Eye (tissue), 1 donor: ENCODE results near the gene VKORC1L1.
A peak's percentile ranks its signal among the peaks of the same experiment; 100 is the strongest.
"Not testable (repeated sequence)": the region's sequence is repeated elsewhere in the genome, so short reads cannot be mapped to it uniquely, and the experiment has no call there.

ENCODE experiments used
- DNase-seq: peaks from one replicate; pipeline ENCODE4 v3.0.0-alpha.2; 2015

VKORC1L1 gene

DNA sequence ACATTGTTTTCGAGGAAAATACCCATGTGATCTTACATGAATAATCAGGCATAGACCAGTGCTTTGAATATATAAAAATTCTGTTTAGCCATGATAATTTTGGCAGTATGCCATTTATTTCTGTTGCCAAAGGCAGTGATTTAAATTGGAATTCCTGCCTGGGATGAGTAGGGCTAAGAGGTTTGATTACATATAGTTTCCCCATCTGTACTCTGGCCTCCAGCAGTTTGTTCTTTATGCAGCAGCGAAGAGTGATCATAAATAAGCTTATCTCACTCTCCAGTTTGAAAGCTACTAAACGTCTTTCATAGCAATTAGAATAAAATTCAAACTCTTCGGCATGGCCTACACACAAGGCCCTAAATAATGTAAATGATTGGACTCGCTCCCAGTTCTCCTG lies 72.9 kb downstream of the VKORC1L1 start:
- DNase-seq = not testable (repeated sequence)

DNA sequence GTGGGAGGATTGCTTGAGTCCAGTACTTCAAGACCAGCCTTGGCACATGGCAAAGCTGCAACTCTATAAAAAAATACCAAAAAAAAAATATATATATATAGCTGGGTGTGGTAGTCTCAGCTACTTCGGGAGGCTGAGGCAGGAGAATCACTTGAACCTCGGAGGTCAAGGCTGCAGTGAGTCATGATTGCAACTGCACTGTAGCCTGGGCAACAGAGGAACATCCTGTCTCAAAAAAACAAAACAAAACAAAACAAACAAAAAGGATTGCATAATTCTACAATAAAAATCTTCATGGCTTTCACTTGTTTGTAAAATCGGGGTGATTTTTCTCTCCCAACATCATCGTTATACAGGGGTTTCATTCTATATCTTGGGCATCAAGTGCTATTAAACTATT lies 74.0 kb downstream of the VKORC1L1 start:
- DNase-seq = no peak

DNA sequence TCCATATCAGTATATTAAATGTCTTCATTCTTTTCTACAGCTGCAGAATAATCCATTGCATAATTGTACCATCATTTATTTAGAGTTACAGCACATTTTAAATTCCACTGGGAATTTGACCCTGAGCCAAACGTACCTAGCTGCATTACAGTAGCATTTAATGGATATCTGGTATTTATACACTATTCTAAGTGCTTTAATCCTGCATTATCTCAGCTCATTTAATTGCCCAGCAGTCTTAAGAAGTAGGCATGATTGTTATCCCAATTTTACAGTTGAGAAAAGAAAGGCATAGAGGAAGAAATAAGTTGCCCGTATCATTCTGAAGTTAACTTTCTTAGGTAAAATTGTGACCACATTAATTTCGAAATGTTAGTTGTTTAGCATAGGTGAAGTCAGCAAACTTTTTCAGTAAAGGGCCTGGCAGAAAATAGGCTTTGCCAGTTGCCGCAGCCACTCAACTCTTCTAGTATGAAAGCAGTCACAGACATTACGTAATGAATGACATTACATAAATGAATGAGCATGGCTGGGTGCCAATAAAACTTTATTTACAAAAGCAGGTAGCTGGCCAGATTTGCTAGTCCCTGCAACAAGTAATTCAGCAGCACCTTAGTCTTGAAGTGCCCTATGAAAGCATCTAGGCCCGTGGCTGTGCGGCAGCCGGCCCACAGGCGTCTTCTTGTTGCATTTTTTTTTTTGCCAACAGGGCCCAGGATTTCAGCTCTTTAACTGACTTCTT lies 79.1 kb downstream of the VKORC1L1 start:
- DNase-seq = peak; percentile 7

DNA sequence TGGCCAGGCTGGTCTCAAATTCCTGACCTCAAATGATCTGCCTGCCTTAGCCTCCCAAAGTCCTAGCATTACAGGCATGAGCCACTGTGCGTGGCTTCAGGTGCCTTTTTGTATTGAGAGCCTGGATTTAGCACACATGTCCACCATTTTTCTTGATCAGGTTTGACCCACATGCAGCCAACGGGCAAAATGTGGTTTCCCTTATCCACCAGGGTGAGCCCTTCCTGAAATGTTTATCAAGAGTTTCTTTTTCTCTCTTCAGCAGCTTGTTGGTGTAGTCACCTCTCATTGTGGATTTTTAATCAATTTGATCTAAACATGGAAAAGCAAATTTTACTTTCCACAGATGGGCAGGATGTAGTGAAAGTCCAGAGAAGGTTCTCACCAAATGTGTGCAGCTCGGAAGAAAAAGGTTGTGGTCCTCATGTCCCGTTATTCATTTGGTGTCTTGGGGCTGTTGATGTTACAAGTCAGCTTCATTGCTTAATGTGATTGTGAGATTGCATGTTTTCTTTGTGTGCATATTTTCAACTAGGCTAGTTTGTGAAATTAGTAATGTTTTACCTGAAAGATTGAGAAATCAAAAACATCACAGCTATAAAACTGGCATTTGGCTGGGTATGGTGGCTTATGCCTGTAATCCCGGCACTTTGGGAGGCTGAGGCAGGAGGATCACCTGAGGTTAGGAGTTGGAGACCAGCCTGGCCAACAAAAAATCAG lies 80.3 kb downstream of the VKORC1L1 start:
- no peak for DNase-seq

DNA sequence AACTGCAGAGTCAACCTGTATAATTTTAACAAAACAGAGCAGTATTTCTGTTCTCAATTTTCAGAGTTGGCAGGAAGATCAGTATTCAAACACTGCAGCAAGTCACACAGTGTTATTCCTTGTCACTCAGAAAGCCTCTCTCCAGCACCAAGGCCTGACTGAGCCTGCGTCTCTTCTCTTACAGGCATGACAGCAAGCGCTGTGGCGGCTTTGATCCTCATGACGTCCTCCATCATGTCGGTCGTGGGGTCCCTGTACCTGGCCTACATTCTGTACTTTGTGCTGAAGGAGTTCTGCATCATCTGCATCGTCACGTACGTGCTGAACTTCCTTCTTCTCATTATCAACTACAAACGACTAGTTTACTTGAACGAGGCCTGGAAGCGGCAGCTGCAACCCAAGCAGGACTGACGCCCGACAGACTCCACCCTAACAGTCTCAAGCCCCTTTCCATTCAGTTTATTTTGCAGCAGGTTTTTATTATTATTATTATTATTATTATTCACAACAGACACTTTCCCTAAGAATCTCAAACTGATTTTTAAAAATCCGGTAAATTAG lies 81.1 kb downstream of the VKORC1L1 start:
- no peak for DNase-seq

DNA sequence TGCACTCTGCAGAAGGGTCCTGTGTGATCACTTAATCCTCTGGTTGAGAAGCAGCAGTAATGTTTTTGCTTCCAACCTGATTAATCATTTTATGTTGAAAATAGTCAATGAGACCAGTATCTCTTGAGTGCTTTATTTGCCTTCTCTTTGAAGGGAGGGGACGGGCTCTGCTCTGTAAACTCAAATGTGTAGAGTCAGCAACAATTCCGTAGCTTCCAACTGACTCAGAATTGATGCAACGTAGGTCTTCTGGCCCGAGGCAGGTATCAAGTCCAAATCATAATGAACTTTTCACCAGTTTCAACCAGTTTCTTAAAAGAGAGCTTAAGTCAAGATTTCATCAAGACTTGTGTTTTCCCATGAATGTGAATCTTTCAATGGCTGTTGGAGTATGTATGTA lies 82.8 kb downstream of the VKORC1L1 start:
- DNase-seq = no peak

DNA sequence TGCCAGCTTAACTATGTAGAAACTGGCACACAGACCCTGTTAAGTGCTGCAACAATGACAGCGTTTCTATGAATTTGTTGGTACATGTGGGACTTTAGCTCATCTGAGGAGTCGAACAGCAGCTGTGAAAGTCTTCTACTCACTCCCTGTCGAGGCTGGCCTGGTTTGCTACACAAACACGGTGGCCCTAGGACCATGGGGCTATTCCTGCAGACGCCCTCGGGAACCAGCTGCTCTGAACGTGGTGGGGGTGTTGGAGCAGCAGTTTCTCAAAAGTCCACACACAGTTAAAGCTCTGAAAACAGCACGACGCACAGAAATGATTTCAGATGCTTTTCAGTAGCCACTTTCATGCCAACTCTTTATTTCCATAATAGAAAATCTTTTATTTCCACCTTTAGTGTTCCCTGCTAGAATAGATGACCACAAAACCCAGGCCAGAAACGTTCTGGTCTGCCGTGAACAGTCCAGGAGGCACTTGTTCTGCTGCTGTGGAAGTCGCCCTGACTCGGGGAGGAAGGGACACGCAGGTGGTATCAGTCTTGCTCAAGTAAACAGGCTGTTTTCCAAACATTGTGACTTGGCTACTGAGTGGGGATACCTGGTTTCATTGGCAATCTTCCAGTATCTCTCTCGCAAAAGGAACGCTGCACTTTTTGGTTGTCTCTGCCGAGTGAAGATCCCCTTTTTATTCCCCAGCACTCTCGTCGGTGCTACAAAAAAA lies 87.6 kb downstream of the VKORC1L1 start:
- DNase-seq = no peak

DNA sequence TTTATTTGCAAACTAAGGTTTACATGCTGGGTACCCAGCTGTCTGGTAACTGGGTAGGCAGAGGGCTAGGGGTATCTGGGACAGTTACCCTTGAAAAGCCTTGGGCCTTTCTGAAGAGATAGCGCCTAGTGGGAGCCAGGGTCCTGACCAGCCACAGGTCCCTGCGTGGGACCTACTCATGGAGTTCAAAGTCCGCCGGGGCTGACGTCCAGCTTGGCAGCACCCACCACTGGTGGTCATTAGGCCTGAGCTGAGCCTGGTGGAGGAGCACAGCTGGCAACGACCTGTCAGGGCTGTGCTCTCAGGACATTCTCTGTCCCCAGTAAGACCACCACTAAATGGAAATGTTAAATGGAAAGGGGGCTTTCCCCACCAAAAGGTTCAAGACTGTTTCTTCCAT lies 89.2 kb downstream of the VKORC1L1 start:
- no peak for DNase-seq

DNA sequence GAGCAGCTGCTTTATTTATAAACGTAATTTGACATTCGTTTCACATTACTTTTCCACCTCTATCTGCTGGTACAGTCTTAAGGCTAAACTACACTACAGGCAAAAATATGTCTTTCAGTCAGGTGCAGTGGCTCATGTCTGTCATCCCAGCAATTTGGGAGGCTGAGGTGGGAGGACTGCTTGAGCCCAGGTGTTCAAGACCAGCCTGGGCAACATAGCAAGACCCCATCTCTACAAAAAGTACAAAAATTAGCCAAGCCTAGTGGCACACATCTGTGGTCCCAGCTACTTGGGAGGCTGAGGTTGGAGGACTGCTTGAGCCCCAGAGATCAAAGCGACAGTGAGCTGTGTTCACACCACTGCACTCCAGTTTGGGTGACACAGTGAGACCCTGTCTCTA lies 91.8 kb downstream of the VKORC1L1 start:
- DNase-seq = not testable (repeated sequence)

DNA sequence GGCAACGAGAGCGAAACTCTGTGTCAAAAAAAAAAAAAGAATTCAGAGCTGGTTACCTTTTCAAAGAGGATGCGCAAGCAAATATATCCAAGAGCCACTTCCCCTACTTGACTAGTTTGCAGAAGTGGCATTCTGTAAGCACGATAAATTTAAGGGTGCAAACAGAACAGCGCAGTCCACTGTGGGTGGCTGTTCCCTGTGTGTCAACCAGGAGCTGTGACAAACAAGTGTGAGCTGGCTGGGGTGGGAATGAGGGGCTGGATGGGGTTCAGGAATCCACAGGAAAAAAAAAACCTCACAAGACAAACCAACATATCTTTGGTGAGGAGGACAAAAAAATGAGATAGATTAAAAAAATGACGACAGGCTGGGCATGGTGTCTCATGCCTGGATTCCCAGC lies 93.3 kb downstream of the VKORC1L1 start:
- DNase-seq = no peak

DNA sequence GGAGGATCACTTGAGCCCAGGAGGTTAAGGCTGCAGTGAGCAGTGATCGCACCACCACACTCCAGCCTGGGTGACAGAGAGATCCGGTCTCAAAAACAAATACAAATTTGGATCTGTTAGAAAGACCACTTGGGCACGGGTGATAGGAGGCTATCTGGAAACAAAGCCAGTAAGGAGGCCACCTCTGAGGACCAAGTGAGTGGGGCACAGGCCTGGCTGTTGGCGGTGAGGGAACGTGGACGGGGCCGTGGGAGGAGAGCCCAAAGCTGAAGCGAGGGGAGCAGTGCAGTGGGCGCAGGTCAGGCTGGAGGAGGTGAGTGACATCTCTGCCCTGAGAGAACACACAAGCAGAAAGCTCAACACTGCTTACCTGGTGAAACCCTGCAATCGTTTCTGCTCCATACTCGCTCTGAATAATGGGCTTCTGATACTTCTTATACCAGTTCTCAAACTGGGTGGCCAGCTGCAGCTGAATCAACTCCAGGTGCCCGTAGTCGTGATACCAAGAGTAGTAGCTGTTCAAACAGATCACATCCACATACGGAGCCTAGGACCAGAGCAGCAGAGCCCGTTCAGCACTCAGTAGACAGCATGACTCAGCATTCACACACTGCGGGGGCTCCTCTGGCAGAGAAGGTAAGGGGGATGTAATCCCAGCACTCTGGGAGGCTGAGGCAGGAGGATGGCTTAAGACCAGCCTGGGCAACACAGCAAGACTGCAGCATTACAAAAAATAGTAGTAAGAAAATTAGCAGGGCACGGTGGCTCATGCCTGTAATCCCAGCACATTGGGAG lies 94.7 kb downstream of the VKORC1L1 start:
- no peak for DNase-seq

DNA sequence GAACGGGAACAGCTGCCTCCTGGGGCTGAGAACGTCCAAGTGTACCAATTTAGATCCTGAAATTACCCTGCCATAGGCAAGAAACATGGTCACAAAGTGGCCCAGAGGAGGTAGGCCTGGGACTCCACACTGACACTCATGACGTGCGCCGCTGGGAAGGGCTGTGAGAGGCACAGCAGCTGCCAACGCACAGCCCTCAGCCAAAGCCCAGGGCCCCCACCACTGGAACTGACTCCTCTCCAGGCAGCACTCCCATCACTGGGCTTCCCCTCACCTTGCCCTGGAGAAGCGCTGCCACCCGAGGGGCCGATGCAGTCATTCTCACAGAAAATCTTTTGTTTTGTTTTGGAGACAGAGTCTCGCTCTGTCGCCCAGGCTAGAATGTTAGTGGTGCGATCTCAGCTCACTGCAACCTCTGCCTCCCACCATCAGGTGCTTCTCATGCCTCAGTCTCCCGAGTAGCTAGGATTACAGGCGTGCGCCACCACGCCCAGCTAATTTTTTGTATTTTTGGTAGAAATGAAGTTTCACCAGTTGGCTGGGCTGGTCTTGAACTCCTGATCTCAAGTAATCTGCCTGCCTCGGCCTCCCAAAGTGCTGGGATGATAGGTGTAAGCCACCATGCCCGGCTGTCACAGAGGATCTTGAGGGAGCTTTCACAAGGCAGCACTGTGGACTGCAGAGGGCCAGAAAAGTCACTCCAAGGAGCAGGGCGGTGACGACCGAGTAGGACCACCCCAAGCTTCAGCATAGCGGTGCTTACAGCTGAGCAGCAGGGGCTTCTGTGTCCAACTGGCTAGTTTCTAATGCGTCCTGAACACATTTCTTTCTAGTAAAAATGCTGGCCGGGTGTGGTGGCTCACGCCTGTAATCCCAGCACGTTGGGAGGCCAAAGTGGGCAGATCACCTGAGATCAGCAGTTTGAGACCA lies 95.6 kb downstream of the VKORC1L1 start:
- no peak for DNase-seq

DNA sequence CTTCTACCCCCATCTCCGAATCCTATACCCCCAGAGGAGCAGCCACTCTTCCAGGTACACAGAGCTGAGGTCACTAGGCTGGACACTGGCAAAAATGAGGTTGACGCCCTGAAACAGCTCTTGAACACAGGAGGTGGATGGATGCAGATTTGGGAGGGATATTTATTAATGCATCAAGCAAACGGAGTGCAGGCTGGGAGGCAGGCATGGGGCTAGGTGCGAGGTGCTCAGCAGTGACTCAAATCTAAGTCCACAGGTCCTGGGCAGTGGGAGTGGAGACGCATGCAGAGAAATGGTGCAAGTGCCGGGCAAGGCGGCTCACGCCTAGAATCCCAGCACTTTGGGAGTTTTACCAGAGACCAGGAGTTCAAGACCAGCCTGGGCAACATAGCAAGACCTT lies 98.1 kb downstream of the VKORC1L1 start:
- no peak for DNase-seq

DNA sequence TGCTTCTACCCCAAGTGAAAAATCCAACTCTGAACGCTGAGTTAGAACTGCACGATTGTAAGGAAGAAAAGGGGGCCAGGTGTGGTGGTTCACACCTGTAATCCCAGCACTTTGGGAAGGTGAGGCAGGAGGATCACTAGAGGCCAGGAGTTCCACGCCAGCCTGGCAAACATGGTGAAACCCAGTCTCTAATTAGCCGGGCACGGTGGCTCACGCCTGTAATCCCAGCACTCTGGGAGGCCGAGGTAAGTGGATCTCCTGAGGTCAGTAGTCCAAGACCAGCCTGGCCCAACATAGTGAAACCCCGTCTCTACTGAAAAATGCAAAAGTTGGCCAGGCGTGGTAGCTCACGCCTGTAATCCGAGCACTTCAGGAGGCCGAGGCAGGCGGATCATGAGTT lies 100.1 kb downstream of the VKORC1L1 start:
- no peak for DNase-seq

DNA sequence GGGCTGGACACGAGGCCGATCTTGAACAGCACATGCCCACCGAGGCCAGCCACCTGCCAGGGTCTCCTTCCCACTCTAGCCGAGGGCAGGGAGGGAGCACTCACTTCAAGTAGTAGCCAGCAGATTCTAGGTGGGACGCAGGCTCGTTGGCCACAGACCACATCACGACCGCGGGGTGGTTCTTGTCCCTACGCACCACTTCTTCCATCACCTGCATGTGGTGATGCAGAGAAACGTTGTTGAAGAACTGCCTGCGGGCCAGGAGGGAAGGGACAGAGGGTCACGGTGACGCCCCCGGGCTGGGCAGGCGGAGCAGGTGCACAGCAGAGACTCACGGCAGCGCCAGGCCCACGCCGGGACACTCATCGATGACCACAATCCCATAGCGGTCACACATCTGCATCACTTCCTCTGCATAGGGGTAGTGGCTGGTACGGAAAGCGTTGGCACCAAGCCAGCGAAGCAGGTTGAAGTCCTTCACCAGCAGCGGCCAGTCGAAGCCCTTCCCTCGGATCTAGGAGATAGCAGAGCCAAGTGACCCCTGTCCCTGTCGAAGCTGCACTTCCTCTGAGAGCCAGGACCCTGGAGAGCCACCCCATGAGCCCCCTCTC lies 101.4 kb downstream of the VKORC1L1 start:
- DNase-seq = no peak

DNA sequence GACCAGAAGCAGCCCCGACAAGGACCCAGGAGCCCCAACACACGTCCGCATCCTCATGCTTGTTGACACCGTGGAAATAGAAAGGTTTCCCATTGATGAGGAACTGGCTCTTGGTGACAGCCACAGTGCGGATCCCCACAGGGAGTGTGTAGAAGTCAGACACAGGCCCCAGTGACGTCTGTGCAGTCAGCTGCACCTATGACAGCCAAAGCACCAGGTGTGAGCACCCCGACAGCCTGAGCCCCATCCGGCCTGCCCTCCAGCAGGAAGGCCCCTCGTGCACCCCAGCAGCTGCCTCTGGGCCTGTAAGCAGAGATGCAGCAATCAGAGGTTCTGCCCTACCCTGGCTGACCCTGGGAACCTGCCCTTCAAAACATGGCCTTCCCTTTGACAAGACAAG lies 102.0 kb downstream of the VKORC1L1 start:
- no peak for DNase-seq

DNA sequence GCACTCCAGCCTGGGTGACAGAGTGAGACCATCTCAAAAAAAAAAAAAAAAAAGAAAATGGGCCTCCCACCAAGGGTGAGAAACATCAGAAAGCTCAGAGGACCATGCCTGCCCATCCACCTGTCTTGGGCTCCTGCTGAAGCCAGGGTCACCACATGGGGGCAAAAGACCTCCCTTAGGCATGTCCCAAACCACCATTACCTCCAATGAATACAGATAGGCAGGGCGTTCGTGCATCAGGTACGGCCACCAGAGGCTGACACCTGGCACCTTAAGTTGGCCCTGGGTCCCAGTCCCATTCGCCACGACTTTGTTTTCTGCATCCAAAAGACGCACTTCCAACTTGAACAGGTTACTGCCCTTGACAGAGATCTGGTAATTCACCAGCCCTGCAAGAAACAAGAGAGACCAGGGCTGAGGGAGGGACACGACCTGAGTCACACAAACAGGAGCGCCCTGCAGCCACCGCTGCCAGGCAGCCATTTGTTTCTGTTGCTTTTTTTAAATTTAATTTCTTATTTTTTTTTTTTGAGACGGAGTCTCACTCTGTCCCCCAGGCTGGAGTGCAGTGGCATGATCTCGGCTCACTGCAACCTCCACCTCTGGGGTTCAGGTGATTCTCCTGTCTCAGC lies 103.1 kb downstream of the VKORC1L1 start:
- no peak for DNase-seq

DNA sequence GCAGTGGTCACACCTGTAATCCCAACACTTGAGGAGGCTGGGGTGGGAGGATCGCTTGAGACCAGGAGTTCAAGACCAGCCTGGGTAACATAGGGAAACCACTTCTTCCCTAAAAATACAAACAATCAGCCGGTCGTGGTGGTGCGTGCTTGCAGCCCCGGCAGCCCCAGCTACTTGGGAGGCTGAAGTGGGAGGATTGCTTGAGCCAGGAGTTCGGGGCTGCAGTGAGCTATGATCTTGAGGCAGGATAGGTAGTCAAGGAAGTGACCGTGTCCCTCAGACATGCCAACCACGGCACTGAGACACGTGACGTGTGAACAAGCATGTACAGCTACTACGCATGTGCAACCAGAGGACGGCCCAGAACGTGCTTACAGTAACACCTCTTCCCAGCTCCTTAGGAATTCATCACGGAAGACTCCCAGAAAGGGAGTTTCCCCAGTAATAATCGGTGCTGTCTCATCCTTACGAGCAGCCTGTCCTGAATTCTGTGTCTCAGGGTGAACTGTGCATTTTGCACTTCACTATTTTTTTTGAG lies 103.9 kb downstream of the VKORC1L1 start:
- no peak for DNase-seq

DNA sequence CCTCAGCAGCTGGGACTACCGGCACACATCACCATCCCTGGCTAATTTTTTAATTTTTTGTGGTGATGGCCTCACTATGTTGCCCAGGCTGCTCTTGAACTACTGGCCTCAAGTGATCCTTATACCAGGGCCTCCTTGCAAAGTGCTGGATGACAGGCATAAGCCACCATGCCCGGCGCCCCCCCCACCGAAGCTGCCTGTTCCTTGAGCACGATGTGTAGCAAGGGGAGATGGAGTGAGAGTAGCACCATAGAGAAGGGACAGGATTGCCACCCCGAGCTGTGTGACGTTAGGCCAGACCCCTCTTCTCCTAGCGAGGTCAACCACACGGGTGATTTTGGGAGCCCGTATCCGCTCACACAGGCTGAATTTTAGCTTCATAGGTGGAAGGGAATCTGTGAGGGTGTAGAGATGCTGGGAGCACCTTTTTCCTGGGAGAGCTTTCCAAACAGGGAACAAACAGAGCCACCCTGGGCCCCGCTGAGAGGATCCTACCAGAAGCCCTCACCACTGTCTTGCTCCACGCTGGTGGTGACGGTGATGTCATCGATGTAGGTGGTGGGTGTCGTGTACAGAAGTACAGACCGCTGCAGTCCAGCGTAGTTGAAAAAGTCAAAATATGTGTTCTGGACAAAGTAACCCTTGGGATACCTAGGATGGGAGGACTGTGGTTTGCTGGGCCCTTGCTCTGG lies 106.2 kb downstream of the VKORC1L1 start:
- no peak for DNase-seq
